Heart left ventricle (tissue), 16 donors: ENCODE measurements around the gene PLET1. TPM values are rescaled to one million over a fixed set of nuclear protein-coding genes. Genes with fewer than 3 reads are reported as not detected.

Source experiments
- ATAC-seq, 4 donors: fragments of 200-7000 bp; cut with Tn5 transposase; one replicate each; pipeline ENCODE4 v1.9.1; 2020 to 2022; ENCODE audit warnings: moderate library complexity in 4 of 4, mild to moderate bottlenecking in 3 of 4, moderate number of reproducible peaks in 1 of 4
- DNase-seq, 5 donors: peaks; one replicate each; pipeline ENCODE4 v3.0.0-alpha.2; 2020
- H3K27ac ChIP-seq, 12 donors: fragments of 200-600 bp; sonication (generic) in 4 of 12; one replicate each; pipeline versions ENCODE4 v1.5.0 to v1.8.0; 2016 to 2022; ENCODE audit warnings: mild to moderate bottlenecking in 2 of 12
- H3K27me3 ChIP-seq, 9 donors: fragments of 200-600 bp; sonication (generic) in 2 of 9; one replicate each; pipeline versions ENCODE4 v1.5.1 to v1.8.0; 2016 to 2022; ENCODE audit warnings: mild to moderate bottlenecking in 3 of 9
- H3K36me3 ChIP-seq, 9 donors: fragments of 200-600 bp; sonication (generic) in 2 of 9; one replicate each; pipeline versions ENCODE4 v1.5.0 to v1.8.0; 2018 to 2022; ENCODE audit warnings: mild to moderate bottlenecking in 2 of 9
- H3K4me1 ChIP-seq, 12 donors: fragments of 200-600 bp; sonication (generic) in 4 of 12; one replicate each; pipeline versions ENCODE4 v1.5.0 to v1.8.0; 2016 to 2022; ENCODE audit warnings: mild to moderate bottlenecking in 3 of 12
- H3K4me3 ChIP-seq, 12 donors: fragments of 200-600 bp; sonication (generic) in 4 of 12; one replicate each; pipeline versions ENCODE4 v1.5.0 to v1.8.0; 2017 to 2022; ENCODE audit warnings: mild to moderate bottlenecking in 9 of 12, moderate library complexity in 4 of 12
- H3K9me3 ChIP-seq, 12 donors: fragments of 200-600 bp; sonication (generic) in 4 of 12; one replicate each; pipeline versions ENCODE4 v1.5.0 to v1.8.0; 2016 to 2022; ENCODE audit warnings: mild to moderate bottlenecking in 1 of 12
- POLR2A ChIP-seq, 2 donors: fragments of 450-650 bp; IDR thresholded peaks; one replicate each; pipeline ENCODE4 v1.6.1; 2017; ENCODE audit warnings: antibody characterized with exemption in 2 of 2, mild to moderate bottlenecking in 2 of 2, moderate library complexity in 2 of 2
- WGBS, 4 donors: extraction: QIAGEN DNeasy Blood & Tissue Kit in 2 of 4; methylation state at CpG; one replicate each; pipeline versions ENCODE4 v1.1.5 to v1.1.7; 2013 to 2018; 5-methylcytosine and 5-hydroxymethylcytosine counted together
- intact Hi-C, 10 donors: fragments of 100-400 bp; cut with DNase I; formaldehyde crosslinking; loops; one replicate each; pipeline versions ENCODE4 v1.11.1 to v1.14.2; 2022
- long read RNA-seq, 3 donors: library from polyadenylated mRNA; unstranded; transcript quantifications; one replicate each; pipeline ENCODE4 v2.0.0, GENCODE V29; 2020 to 2021
- polyA plus RNA-seq, 2 donors: library from polyadenylated mRNA; stranded (reverse); fragments of 200-250 nt; gene quantifications; one replicate each; pipeline ENCODE4 v1.2.3, GENCODE V29; 2013
- total RNA-seq, 9 donors: library from RNA; depleted of rRNA in 2 of 9; stranded (reverse); fragments of >200 nt in 2 of 9; fragmentation: NEBNext Ultra II Directional in 3 of 9; extraction: Animal tissue kit (Norgen Biotek cat#: 25700) in 3 of 9; gene quantifications; one replicate each; pipeline versions ENCODE4 v1.1.0 to v1.2.4, GENCODE V29; 2016 to 2023
- TF ChIP-seq, protein P1 (sequence below), 12 donors: fragments of 200-600 bp; sonication (generic) in 4 of 12; IDR thresholded peaks; one replicate each; pipeline versions ENCODE4 v1.5.0 to v1.8.0; 2018 to 2022; ENCODE audit warnings: antibody characterized with exemption in 12 of 12, mild to moderate bottlenecking in 5 of 12
- donor health status: ischemic (EF 13 %, LVEDD 7.1; RV severe dilation, severe dysfunction).
- donor health status: healthy with polysubstance abuse.
- donor health status: DM: no; HTN: yes; CAD: no.
- donor health status: DM: no; HTN: no; CAD: no.
- donor health status: ischemic (EF 25% LVEDD 6.9; RV normal size, moderate dysfunction).
- donor health status: ischemic (EF 25% LVEDD 5.7; RV mildly dilated, moderate dysfunction).
- donor health status: healthy.
- donor health status: DM: yes; HTN: yes; CAD: no.
- donor health status: ischemic (EF 35%, LVEDD 5.7; RV mildly dilated, moderate dysfunction).
- donor health status: nonischemic (EF 11% LVEDD 7.7; RV severe dilation, severe dysfunction).
- donor health status: DM: yes; HTN: yes; CAD: no.
- donor health status: PGD.
- donor health status: ischemic (EF 29% LVEDD 5.4; RV normal size, mild dysfunction).
- donor health status: nonischemic (EF 23%, LVEDD 6.1; RV moderate dilation, normal function).

Gene PLET1, protein sequence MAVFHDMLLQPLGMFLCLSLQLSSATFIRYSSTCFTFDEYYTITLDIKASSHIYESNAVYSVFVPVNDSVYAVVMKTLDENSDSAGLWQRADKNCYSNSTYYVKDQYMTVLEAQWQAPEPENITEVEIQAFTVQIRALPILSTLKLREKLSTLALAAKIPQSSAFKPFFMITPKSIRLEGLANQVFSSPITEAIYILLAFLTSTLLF
- total RNA-seq (not detected), polyA plus RNA-seq (not detected)
- long read RNA-seq, donor 1, partial matches to known transcripts: 0 of 1 reads
- long read RNA-seq, donor 1, other reads (novel, unspliced or antisense): 1 of 1 reads
- long read RNA-seq, donor 2: 0 reads
- long read RNA-seq, donor 3: 0 reads

DNA sequence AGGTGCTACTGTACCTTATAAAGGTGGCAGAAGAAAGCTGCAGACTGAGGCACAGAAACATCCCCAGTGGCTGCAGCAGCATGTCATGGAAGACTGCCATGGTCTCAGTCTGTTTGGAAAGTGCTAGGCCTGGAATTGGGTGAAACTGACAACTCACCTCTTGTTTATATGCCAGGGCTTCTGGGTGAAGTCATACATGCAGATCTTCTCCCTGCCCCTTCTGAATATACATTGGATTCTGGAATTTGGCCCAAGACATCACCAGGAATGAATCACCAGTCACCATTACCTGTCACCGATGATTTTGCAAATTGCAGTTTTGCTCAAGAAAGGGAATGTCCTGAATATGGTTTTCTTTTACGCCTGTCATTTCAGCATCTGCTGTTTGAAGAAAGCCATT lies at the start of gene PLET1:
Gene PLET1, minus strand, starts transcription at position 371 of the 400 bp plus-strand sequence. Its CDS starts 271 bp downstream, at position 100.
- ATAC-seq (no peak), DNase-seq (no peak)
- Histone ChIP-seq H3K27ac (no peak within 1 kb of the TSS), H3K27me3 (no peaks in the 10 kb centered on the region), H3K4me3 (no peak within 1 kb of the TSS), H3K4me1 (peaks cover 0 to 9% (median 0%) of the 10 kb centered on the region in 12 donors), H3K9me3 (no peaks in the 10 kb centered on the region), H3K36me3 (no peaks in the 10 kb centered on the region)
- WGBS, 4 donors: 95 to 99% (median 97%) methylated on average over 2 of the region's 2 CpGs
- TF ChIP-seq POLR2A (IDR thresholded peaks at IDR 0.05): no peak
- TF ChIP-seq, protein P1, sequence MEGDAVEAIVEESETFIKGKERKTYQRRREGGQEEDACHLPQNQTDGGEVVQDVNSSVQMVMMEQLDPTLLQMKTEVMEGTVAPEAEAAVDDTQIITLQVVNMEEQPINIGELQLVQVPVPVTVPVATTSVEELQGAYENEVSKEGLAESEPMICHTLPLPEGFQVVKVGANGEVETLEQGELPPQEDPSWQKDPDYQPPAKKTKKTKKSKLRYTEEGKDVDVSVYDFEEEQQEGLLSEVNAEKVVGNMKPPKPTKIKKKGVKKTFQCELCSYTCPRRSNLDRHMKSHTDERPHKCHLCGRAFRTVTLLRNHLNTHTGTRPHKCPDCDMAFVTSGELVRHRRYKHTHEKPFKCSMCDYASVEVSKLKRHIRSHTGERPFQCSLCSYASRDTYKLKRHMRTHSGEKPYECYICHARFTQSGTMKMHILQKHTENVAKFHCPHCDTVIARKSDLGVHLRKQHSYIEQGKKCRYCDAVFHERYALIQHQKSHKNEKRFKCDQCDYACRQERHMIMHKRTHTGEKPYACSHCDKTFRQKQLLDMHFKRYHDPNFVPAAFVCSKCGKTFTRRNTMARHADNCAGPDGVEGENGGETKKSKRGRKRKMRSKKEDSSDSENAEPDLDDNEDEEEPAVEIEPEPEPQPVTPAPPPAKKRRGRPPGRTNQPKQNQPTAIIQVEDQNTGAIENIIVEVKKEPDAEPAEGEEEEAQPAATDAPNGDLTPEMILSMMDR (IDR thresholded peaks at IDR 0.05): no peak
- intact Hi-C loops: no loop called here

DNA sequence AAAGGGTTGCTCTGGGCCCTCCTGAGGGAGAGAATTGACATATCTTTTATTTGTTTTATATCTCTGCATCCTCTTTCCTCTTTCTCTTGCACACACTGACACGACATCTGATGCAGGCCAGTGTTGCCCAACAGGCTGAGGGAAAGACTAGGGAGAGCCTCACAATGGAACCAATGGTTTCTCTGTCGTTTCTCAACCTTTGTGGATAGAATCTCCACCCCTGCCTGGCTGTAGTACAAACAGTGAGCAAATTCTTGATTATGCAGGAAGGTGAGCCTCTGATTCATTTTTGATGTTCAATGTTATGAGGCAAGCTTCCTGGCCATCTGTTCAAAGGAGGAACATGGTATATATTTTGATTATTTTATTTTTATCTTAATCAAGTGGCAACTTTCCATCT lies 49.8 kb upstream of the PLET1 start:
- TF ChIP-seq, protein P1 (IDR thresholded peaks at IDR 0.05): no peak
- TF ChIP-seq POLR2A (IDR thresholded peaks at IDR 0.05): no peak
- Histone ChIP-seq H3K27ac (no peak overlapping the region), H3K36me3 (peaks cover 0 to 3% (median 0%) of the 10 kb centered on the region in 9 donors), H3K4me3 (no peak overlapping the region), H3K27me3 (no peaks in the 10 kb centered on the region), H3K9me3 (peaks cover 0 to 7% (median 0%) of the 10 kb centered on the region in 12 donors), H3K4me1 (peaks cover 0 to 2% (median 0%) of the 10 kb centered on the region in 12 donors)
- no peak for ATAC-seq
- 48 to 67% (median 59%) methylated on average over 2 of the region's 2 CpGs for WGBS, 4 donors
- intact Hi-C loops: no loop called here
- no peak for DNase-seq

DNA sequence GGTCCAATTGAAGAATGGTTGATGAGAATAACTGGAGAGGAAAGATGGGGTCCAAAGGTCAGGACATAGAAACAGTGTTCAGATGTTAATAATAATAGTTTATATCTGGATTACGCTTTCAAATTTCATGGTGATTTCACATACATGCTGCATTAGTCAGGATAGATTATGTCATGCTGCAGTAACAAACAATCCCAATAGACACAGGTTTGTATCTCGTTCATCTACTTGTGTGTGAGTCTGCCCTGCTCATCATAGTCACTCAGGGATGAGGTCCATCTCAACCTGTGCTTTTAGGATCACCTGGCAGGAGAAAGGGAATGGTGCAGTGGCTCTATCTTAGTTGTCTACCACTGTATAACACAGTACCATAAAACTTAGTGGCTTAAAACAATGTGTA lies 48.0 kb upstream of the PLET1 start:
- H3K4me3 ChIP-seq: no peak overlapping the region
- TF ChIP-seq, protein P1 (IDR thresholded peaks at IDR 0.05): no peak
- TF ChIP-seq POLR2A (IDR thresholded peaks at IDR 0.05): no peak
- 81 to 94% (median 89%) methylated on average over 2 of the region's 2 CpGs for WGBS, 4 donors
- H3K9me3 ChIP-seq: peaks cover 0 to 7% (median 0%) of the 10 kb centered on the region in 12 donors
- DNase-seq: no peak
- peaks cover 0 to 3% (median 0%) of the 10 kb centered on the region in 9 donors for H3K36me3 ChIP-seq
- intact Hi-C loops: no loop called here
- no peak overlapping the region for H3K27ac ChIP-seq
- peaks cover 0 to under 1% (median 0%) of the 10 kb centered on the region in 12 donors for H3K4me1 ChIP-seq
- H3K27me3 ChIP-seq: no peaks in the 10 kb centered on the region
- ATAC-seq: no peak

DNA sequence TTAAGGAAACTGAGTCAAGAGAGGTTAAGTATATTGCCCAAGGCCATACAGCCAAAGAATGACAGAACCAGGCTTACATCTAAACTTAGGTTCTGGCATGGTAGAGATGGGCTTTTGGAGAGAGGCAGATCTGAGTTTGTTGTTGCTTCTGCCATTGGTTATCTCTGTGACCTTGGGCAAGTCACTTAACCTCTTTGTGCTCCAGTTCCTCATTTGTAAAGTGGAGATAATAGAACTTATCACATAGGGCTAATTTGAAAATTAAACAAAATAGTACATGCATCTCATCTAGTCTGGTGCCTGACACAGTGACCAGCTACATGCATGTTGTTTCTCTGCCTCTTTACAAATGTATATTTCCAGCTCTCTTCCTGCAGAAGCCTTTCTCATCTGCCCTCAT lies 47.0 kb upstream of the PLET1 start:
- Histone ChIP-seq H3K4me3 (no peak overlapping the region), H3K36me3 (peaks cover 0 to 3% (median 0%) of the 10 kb centered on the region in 9 donors), H3K9me3 (peaks cover 0 to 7% (median 0%) of the 10 kb centered on the region in 12 donors), H3K4me1 (peaks cover 0 to 9% (median 0%) of the 10 kb centered on the region in 12 donors), H3K27me3 (no peaks in the 10 kb centered on the region), H3K27ac (no peak overlapping the region)
- TF ChIP-seq, protein P1 (IDR thresholded peaks at IDR 0.05): no peak
- TF ChIP-seq POLR2A (IDR thresholded peaks at IDR 0.05): no peak
- intact Hi-C loops: no loop called here
- no peak for ATAC-seq
- DNase-seq: no peak
